ENCODE data around the gene MAGI2.

MAGI2 gene

GRCh38 chr7:79453558-79454360, at the start of gene MAGI2:
Gene MAGI2, minus strand, starts transcription at chr7:79453667. Its CDS starts 347 bp downstream, at chr7:79453320.
- no peak for DNase-seq

- no peak for DNase-seq
Measured at GRCh38 chr7:79502151-79502550, 48.7 kb upstream of the MAGI2 start.

GRCh38 chr7:79500759-79501158, 47.3 kb upstream of the MAGI2 start:
- DNase-seq: no peak

- DNase-seq: no peak
Measured at GRCh38 chr7:79497728-79498127, 44.3 kb upstream of the MAGI2 start.

- DNase-seq: no peak
Measured at GRCh38 chr7:79495544-79496272, 42.2 kb upstream of the MAGI2 start.

GRCh38 chr7:79494046-79494445, 40.6 kb upstream of the MAGI2 start:
- DNase-seq: no peak

GRCh38 chr7:79489371-79489770, 35.9 kb upstream of the MAGI2 start:
- no peak for DNase-seq

GRCh38 chr7:79478386-79478785, 24.9 kb upstream of the MAGI2 start:
- no peak for DNase-seq

- DNase-seq: no peak
Measured at GRCh38 chr7:79475455-79475854, 22.0 kb upstream of the MAGI2 start.

- no peak for DNase-seq
Measured at GRCh38 chr7:79471699-79472098, 18.2 kb upstream of the MAGI2 start.

GRCh38 chr7:79471283-79471682, 17.8 kb upstream of the MAGI2 start:
- no peak for DNase-seq

- DNase-seq: no peak
Measured at GRCh38 chr7:79465551-79465950, 12.1 kb upstream of the MAGI2 start.

GRCh38 chr7:79464051-79464450, 10.6 kb upstream of the MAGI2 start:
- no peak for DNase-seq

GRCh38 chr7:79462390-79462789, 8.9 kb upstream of the MAGI2 start:
- DNase-seq: no peak

- no peak for DNase-seq
Measured at GRCh38 chr7:79461660-79462059, 8.2 kb upstream of the MAGI2 start.

GRCh38 chr7:79459381-79459780, 5.9 kb upstream of the MAGI2 start:
- no peak for DNase-seq

GRCh38 chr7:79458796-79459195, 5.3 kb upstream of the MAGI2 start:
- no peak for DNase-seq

- DNase-seq: no peak
Measured at GRCh38 chr7:79455173-79455790, 1.8 kb upstream of the MAGI2 start.

GRCh38 chr7:79454361-79454960, 994 bp upstream of the MAGI2 start:
- no peak for DNase-seq

GRCh38 chr7:79453266-79453557, 255 bp downstream of the MAGI2 start:
- no peak for DNase-seq

- no peak for DNase-seq
Measured at GRCh38 chr7:79452495-79453265, 787 bp downstream of the MAGI2 start.

GRCh38 chr7:79452032-79452494, 1.4 kb downstream of the MAGI2 start:
- DNase-seq: no peak

- DNase-seq: no peak
Measured at GRCh38 chr7:79451580-79451979, 1.9 kb downstream of the MAGI2 start.
